HPDE6-E6E7 (cell line): Measurements from ENCODE around the gene CALHM1.
"Not testable (repeated sequence)": the region's sequence is repeated elsewhere in the genome, so short reads cannot be mapped to it uniquely, and the experiment has no call there.

Experiments
- DNase-seq: peaks from one replicate; pipeline ENCODE4 v3.0.0; 2011; ENCODE audit warnings: missing footprints; ENCODE audit errors: extremely low spot score

The CALHM1 gene

DNA sequence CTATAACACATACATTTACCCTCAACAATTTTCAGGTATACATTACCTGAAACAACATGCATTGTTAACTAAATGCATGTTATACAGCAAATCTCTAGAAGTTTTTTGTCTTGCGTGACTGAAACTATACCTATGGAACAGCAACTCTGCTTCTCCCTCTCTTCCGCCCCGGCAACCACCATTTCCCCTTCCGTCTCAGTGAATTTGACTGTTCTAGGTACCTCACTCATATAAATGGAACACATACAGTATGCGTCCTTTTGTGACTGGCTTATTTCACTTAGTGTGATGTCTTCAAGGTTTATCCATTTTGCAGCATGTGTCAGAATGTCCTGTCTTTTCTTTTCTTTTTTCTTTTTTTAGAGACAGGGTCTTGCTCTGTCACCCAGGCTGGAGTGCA is 29.1 kb downstream of the CALHM1 start:
- DNase-seq: no peak

DNA sequence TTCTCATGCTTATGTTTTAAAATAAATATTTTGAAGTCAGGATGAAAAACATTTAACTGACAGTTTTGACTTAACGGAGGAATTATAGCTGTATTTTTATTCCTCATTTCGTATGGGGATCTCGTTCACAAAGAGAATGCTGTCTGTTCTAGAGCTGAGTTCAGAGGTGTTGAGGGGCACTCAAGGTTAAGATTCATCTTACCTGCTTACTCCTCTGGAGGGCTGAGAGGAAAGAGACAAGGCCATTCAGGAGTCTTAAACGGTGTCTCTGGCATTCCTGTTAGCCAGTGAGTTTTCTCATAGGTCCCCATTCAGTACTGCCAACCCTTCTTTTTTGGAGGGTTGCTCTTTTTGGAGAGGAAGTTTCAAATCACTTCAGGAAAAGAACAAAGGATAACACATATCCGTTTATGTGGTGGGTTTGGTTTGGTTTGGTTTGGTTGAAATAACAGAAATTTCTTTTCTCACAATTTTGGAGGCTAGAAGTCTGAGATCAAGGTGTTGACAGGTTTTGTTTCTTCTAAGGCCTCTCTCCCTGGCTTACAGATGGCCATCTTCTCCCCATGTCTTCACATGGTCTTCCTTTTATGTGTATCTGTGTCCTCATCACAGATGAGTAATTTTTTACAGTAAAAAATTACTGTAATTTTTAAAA is 29.6 kb downstream of the CALHM1 start:
- no peak for DNase-seq

DNA sequence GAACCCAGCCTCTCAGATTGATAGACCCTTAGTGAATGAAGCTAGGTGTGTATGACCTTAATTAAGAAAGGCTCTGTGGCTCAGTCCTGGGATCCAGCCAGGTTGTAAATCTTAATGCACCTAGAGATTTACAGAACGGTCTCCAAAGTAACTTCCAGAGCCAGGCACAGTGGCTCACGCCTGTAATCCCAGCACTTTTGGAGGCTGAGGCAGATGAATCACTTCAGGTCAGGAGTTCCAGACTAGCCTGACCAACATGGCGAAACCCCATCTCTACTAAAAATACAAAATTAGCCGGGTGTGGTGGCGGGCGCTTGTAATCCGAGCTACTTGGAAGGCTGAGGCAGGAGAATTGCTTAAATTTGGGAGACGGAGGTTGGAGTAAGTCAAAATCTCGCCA is 30.8 kb downstream of the CALHM1 start:
- no peak for DNase-seq

DNA sequence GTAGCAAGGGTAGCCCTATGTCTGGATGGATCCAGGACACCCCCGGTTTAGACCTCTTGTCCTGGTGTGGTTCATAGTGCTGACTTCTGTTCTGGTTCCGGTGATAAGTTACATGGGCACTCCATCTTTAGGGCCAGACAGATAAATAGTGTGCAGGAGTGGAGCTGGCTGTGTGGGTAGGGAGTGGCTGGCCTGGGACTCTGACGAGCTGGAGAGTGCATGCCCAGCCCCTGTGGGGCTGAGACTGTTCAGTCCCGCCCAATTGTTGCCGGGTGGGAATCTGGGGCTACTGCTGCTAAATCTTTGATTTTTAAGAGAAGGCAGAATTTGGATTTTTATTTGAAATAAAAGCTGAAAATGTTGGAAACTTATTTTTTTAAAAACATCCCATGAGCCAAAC is 35.0 kb downstream of the CALHM1 start:
- no peak for DNase-seq

DNA sequence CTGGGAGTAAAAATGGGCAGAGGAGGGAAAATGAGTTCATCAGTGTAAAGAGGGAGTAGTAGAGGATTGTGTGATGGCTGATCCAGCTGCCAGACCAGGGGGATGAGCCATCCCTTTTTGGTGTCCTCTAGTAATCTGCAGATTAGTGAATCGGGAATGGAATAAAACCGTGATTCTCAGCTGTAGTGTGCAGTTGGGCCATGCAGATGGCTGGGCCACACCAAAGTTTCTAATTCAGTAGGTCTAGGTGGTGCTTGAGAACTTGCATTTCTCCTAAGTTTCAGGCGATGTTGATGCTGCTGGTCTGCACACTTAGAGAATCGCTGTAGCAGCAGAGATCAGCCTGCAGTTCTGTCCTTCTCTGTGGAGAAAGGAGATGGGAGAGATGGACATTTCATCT is 39.6 kb downstream of the CALHM1 start:
- DNase-seq: no peak

DNA sequence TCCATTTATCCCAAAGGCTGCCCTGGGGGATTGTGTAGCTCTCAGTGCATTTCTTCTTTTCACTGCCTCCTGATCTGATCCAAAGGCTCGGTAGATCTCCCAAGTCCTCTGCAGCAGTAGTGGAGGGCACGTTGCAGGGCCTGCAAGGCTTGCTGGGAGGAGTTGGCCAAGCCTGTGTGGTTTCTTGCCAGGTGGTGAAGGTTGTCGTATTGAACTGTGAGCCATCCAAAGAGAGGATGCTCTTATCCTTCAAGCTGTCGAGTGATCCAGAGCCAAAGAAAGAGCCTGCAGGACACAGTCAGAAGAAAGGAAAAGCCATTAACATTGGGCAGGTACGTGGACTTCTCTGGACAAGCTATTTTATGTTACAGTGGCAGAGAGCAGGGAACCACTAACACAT is 41.1 kb downstream of the CALHM1 start:
- no peak for DNase-seq

DNA sequence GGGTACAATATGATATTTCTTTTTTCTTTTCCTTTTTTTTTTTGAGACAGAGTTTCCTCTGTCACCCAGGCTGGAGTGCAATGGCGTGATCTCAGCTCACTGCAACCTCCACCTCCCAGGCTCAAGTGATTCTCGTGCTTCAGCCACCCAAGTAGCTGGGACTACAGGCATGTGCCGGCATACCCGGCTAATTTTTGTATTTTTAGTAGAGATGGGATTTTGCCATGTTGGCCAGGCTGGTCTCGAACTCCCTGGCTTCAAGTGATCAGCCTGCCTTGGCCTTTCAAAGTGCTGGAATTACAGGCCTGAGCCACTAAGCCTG is 41.6 kb downstream of the CALHM1 start:
- DNase-seq: not testable (repeated sequence)

DNA sequence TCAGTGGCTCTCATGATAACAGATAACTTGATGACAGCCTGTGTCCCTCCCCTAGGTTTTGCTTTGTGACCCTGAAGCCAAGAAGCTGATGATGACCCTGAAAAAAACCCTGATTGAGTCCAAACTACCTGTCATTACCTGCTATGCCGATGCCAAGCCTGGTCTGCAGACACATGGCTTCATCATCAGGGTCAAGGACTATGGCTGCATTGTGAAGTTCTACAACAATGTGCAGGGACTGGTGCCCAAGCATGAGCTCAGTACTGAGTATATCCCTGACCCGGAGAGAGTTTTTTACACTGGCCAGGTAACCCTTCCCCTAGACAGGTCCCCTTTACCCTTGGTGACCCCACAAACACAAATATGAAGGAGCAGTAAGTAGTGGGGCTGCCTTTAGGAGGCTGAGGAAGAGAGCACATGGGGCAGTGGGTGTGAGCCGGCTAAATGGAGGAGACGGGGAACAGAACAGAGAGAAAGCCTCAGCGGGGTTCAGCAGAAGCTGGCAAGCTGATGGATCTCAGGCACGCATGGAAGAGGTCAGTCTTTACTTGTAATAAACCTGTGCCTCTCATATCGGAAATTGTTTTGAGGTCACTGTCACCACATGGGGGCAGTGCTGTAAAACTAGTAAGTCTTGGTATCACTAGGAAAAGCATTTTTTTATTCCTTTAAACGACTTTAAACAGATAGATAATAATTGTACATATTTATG is 42.1 kb downstream of the CALHM1 start:
- DNase-seq: no peak

DNA sequence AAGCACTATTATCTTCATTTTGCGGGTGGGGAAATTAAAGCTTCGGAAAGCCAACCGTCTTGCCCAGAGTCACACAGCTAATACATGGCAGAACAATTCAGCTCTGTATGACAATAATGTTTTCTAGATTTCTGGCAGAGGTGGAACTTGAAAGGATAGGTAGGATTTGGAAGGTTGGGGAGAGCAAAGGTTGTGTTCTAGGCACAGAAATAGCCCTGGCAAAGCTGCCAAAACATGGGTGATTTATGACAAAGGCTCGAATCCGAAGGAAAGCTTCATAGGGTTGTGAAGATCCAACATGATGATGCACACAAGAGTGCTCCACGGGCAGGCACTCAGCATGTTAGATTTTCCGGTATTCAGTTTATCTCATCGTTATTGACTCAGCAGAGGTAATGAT is 43.1 kb downstream of the CALHM1 start:
- no peak for DNase-seq

DNA sequence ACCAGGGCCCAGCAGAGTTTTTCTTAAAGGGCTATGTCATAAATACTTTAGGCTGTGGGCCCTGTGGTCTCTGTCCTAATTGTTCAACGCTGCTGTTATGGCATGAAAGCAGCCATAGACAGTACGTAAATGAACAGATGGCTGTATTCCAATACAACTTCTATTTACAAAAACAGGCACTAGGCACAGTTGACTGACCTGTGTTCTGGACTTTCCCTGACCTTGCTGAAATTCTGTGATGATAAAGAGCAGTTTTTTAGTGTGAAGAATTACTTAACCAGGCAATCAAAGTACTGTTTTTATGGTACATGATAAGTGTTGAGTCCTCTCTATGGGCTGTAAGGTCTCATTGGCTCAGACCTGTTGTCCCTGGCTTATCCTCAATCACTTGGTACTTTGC is 45.1 kb downstream of the CALHM1 start:
- DNase-seq: no peak
